GM12878 (cell line): ENCODE data around the gene SECTM1. TPM values are rescaled to one million over a fixed set of nuclear protein-coding genes. Genes with fewer than 3 reads are reported as not detected.

Experiments
- ATAC-seq: fragments of 200-7000 bp; cut with Tn5 transposase; 3 replicates; pipeline ENCODE4 v1.9.1; 2020; ENCODE audit warnings: mild to moderate bottlenecking, moderate library complexity
- BruUV-seq: library from RNA; stranded (reverse); fragments of 400-500 nt; replicated peaks from 2 replicates; lab custom pipeline; 2021; lab: Mats Ljungman, UMichigan
- CTCF ChIA-PET: fragments of 300-600 bp; sonication (Branson Sonifier 250); formaldehyde crosslinking; extraction: SDS; loops from one replicate; lab custom pipeline; 2021; ENCODE audit warnings: inconsistent platforms; lab: Yijun Ruan, JAX
- POLR2A ChIA-PET: fragments of 350-600 bp; formaldehyde crosslinking; extraction: SDS; loops from one replicate; lab custom pipeline; 2021; ENCODE audit warnings: inconsistent platforms; lab: Charles Lee
- RAD21 ChIA-PET: fragments of 300-600 bp; sonication (Branson Sonifier 250); formaldehyde crosslinking; loops from one replicate; lab custom pipeline; 2023; ENCODE audit warnings: antibody characterized with exemption; ENCODE audit not compliant: unreplicated experiment; lab: Charles Lee
- SMC1A ChIA-PET: fragments of 300-600 bp; sonication (Branson Sonifier 250); formaldehyde crosslinking; loops from one replicate; lab custom pipeline; 2023; ENCODE audit not compliant: unreplicated experiment, uncharacterized antibody; lab: Charles Lee
- DNase-seq: peaks from one replicate; pipeline ENCODE4 v3.0.0-alpha.2; 2011; ENCODE audit warnings: low read depth, low spot score
- FAIRE-seq: peaks from 3 replicates; lab custom pipeline; 2011; peaks lifted over from hg19 to GRCh38; lab: Jason Lieb, UNC
- H2AFZ ChIP-seq: 2 replicates; pipeline ENCODE4 v1.6.0; 2011; ENCODE audit warnings: low read depth, low read length, control low read depth; ENCODE audit not compliant: control insufficient read depth
- H3K27ac ChIP-seq: 2 replicates; pipeline ENCODE4 v1.5.1; 2011; ENCODE audit warnings: control low read depth; ENCODE audit not compliant: control insufficient read depth, insufficient read depth
- H3K27me3 ChIP-seq, 2 experiments: replicated peaks in 1 of 2; 2 replicates each; pipeline versions ENCODE4 v1.6.0 to v1.6.1; 2011; ENCODE audit warnings: low read length in 1 of 2; ENCODE audit not compliant: control insufficient read depth in 2 of 2, insufficient read depth in 2 of 2
- H3K36me3 ChIP-seq, 2 experiments: 2 replicates each; pipeline ENCODE4 v1.5.1; 2011; ENCODE audit warnings: low read length in 1 of 2; ENCODE audit not compliant: control insufficient read depth in 2 of 2, insufficient read depth in 2 of 2
- H3K4me1 ChIP-seq: 2 replicates; pipeline ENCODE4 v1.6.1; 2011; ENCODE audit warnings: mild to moderate bottlenecking, low read length, moderate library complexity, mixed read lengths; ENCODE audit not compliant: control insufficient read depth, insufficient read depth
- H3K4me2 ChIP-seq: 2 replicates; pipeline ENCODE4 v1.6.0; 2011; ENCODE audit warnings: control low read depth; ENCODE audit not compliant: control insufficient read depth, insufficient read depth
- H3K4me3 ChIP-seq: fragments of 200-600 bp; sonication (generic); 2 replicates; pipeline ENCODE4 v1.5.1; 2016
- H3K79me2 ChIP-seq: 2 replicates; pipeline ENCODE4 v1.6.0; 2011; ENCODE audit warnings: low read length; ENCODE audit not compliant: control insufficient read depth, insufficient read depth
- H3K9ac ChIP-seq: 2 replicates; pipeline ENCODE4 v1.8.0; 2011; ENCODE audit warnings: low read length, control low read depth, mixed read lengths; ENCODE audit not compliant: control insufficient read depth, insufficient read depth
- H3K9me3 ChIP-seq: replicated peaks from 3 replicates; pipeline ENCODE4 v1.5.1; 2011; ENCODE audit warnings: mild to moderate bottlenecking, low read length; ENCODE audit not compliant: control insufficient read depth, insufficient read depth
- H4K20me1 ChIP-seq: 2 replicates; pipeline ENCODE4 v1.6.0; 2011; ENCODE audit not compliant: control insufficient read depth, insufficient read depth
- CBX3 ChIP-seq: fragments of 200-600 bp; sonication (generic); IDR thresholded peaks from 2 replicates; pipeline ENCODE4 v1.6.1; 2016; ENCODE audit warnings: low read depth, borderline replicate concordance
- ELK1 ChIP-seq: IDR thresholded peaks from 2 replicates; pipeline ENCODE4 v1.6.1; 2012; ENCODE audit warnings: low read depth, low read length, improper control_type of control experiment
- HDAC2 ChIP-seq: fragments of 200-600 bp; sonication (generic); IDR thresholded peaks from 2 replicates; pipeline ENCODE4 v1.6.1; 2017
- MXI1 ChIP-seq: fragments of 150-350 bp; IDR thresholded peaks from 2 replicates; pipeline ENCODE4 v1.6.1; 2011; ENCODE audit warnings: low read depth, mild to moderate bottlenecking, inconsistent platforms, low read length, improper control_type of control experiment
- NFXL1 ChIP-seq: fragments of 450-650 bp; IDR thresholded peaks from 2 replicates; pipeline ENCODE4 v1.6.1; 2017; ENCODE audit warnings: antibody characterized with exemption, mild to moderate bottlenecking, borderline replicate concordance
- NR2C2 ChIP-seq: IDR thresholded peaks from 2 replicates; pipeline ENCODE4 v1.6.1; 2011; ENCODE audit warnings: borderline replicate concordance, low read depth; ENCODE audit not compliant: control insufficient read depth, insufficient read length
- RUNX3 ChIP-seq: IDR thresholded peaks from 2 replicates; pipeline ENCODE4 v1.6.1; 2012; ENCODE audit warnings: low read length, inconsistent platforms
- SRF ChIP-seq, 2 experiments: IDR thresholded peaks; 2 replicates each; pipeline ENCODE4 v1.6.1; 2011; ENCODE audit warnings: low read depth in 2 of 2, low read length in 2 of 2, mild to moderate bottlenecking in 1 of 2, moderate library complexity in 1 of 2
- WGBS: methylation state at CpG from one replicate; pipeline ENCODE4 v1.1.6; 2016; ENCODE audit warnings: low lambda C conversion rate; ENCODE audit not compliant: insufficient replicate concordance, insufficient coverage; ENCODE audit errors: missing lambda C conversion rate; 5-methylcytosine and 5-hydroxymethylcytosine counted together
- in situ Hi-C: fragments of 300-500 bp; cut with MboI; formaldehyde crosslinking; loops from 9 replicates; pipeline ENCODE4 v1.14.3; 2018; ENCODE audit warnings: mixed read lengths
- intact Hi-C: fragments of 100-400 bp; cut with micrococcal nuclease; formaldehyde crosslinking; loops from one replicate; pipeline ENCODE4 v1.14.2; 2022; ENCODE audit not compliant: unreplicated experiment
- polyA plus RNA-seq, 11 experiments: library from polyadenylated mRNA; depleted of rRNA in 4 of 11; unstranded in 6 of 11; stranded (reverse) in 5 of 11; fragments of >200 nt; fragmentation: Nextera tagmentation in 4 of 11; fragmentation: Illumina TruSeq in 1 of 11; extraction: Ambion mirVana in 4 of 11; extraction: Trizol in 1 of 11; gene quantifications; 1 replicate in 1 of 11; 2 replicates in 10 of 11; pipeline versions ENCODE4 v1.2.1 to v1.2.3, GENCODE V29; 2011 to 2016; ENCODE audit warnings: inconsistent platforms in 2 of 11, missing spikeins in 2 of 11, low read depth in 1 of 11
- total RNA-seq, 4 experiments: library from RNA; depleted of rRNA in 3 of 4; stranded (reverse); fragments of >200 nt in 3 of 4; fragmentation: Illumina TruSeq in 1 of 4; extraction: Trizol in 1 of 4; gene quantifications; 2 replicates each; pipeline versions ENCODE4 v1.2.1 to v1.2.3, GENCODE V29; 2013 to 2021

The SECTM1 gene
- total and polyA plus RNA-seq, 10 of the 15 experiments (the other 5 are each of a cell fraction or from before 2014, with no cell fraction given): 0.10 to 0.13 (median 0.12) TPM; not detected in 7

GRCh38 chr17:82303944-82304808, 29.4 kb downstream of the SECTM1 start:
- intact Hi-C loops: no loop called here
- no peak for DNase-seq
- no peak overlapping the region for H2AFZ ChIP-seq
- no TSS peak for BruUV-seq
- H3K27ac ChIP-seq: no peak overlapping the region
- H3K4me1 ChIP-seq: peaks cover 29% of the 10 kb centered on the region
- no peaks in the 10 kb centered on the region for H3K36me3 ChIP-seq
- SMC1A ChIA-PET: interaction anchor here (0.9 to 5.1 kb wide), 5 partner anchors 18 to 98 kb away, joined by 3 to 42 read pairs (median 4); no protein-coding TSS in a partner anchor
- no peak overlapping the region for H3K4me3 ChIP-seq
- 53% methylated on average over 13 of the region's 26 CpGs for WGBS
- TF ChIP-seq CBX3: no peak
- TF ChIP-seq MXI1: no peak
- no peak for TF ChIP-seq HDAC2
- TF ChIP-seq SRF (IDR thresholded peaks at IDR 0.05; ENCODE audit: low read depth in 2 of 2, low read length in 2 of 2): no peak
- no peak for TF ChIP-seq ELK1
- TF ChIP-seq NR2C2: no peak
- no peak for TF ChIP-seq RUNX3
- TF ChIP-seq NFXL1: no peak
- TF ChIP-seq, all 136 proteins: peak for 0
- Histone ChIP-seq H3K4me2 (no peak overlapping the region), H4K20me1 (no peaks in the 10 kb centered on the region), H3K9ac (no peak overlapping the region), H3K27me3 (no peaks in the 10 kb centered on the region; a peak in 1 of 4 replicates), H3K79me2 (no peaks in the 10 kb centered on the region), H3K9me3 (no peaks in the 10 kb centered on the region)
- in situ Hi-C loops: no loop called here
- no peak for ATAC-seq
- FAIRE-seq: no peak
- CTCF ChIA-PET: interaction anchor here (0.7 to 8.7 kb wide), 6 partner anchors 12 to 69 kb away, joined by 3 to 94 read pairs (median 3); partner anchors contain the start of gene CD7
- POLR2A ChIA-PET: interaction anchor here (0.6 to 3.6 kb wide), 5 partner anchors 12 to 788 kb away, joined by 4 to 28 read pairs (median 5); no protein-coding TSS in a partner anchor
- RAD21 ChIA-PET: interaction anchor here (1.3 to 7.9 kb wide), 5 partner anchors 12 to 72 kb away, joined by 3 to 77 read pairs (median 7); partner anchors contain the start of gene CD7
